OCI-LY3 (cell line): ENCODE data around the gene RBMS3.

ENCODE experiments used
- H2AFZ ChIP-seq: fragments of 200-600, 300-600 bp; shearing (Covaris generic); 2 replicates; pipeline ENCODE4 v1.6.0; 2014; ENCODE audit warnings: antibody characterized with exemption, low read depth, low read length
- H3K27ac ChIP-seq: fragments of 200-600, 300-600 bp; sonication (generic); 2 replicates; pipeline ENCODE4 v1.5.1; 2014; ENCODE audit warnings: mild to moderate bottlenecking, low read length, moderate library complexity, mixed read lengths
- H3K27me3 ChIP-seq: fragments of 200-600, 300-600 bp; sonication (generic); 2 replicates; pipeline ENCODE4 v1.6.1; 2014; ENCODE audit warnings: low read depth, low read length, mixed read lengths
- H3K36me3 ChIP-seq: fragments of 200-600, 300-600 bp; sonication (generic); replicated peaks from 2 replicates; pipeline ENCODE3; 2014; ENCODE audit warnings: low read depth, low read length, mixed read lengths
- H3K4me1 ChIP-seq: fragments of 300-600, 200-600 bp; sonication (generic); 2 replicates; pipeline ENCODE4 v1.6.1; 2014; ENCODE audit warnings: low read length, mixed read lengths
- H3K4me2 ChIP-seq: fragments of 200-600, 300-600 bp; sonication (generic); 2 replicates; pipeline ENCODE4 v1.6.1; 2014; ENCODE audit warnings: low read length, mixed read lengths
- H3K4me3 ChIP-seq: fragments of 300-600, 200-600 bp; sonication (generic); 2 replicates; pipeline ENCODE4 v1.5.1; 2014; ENCODE audit warnings: antibody characterized with exemption, mild to moderate bottlenecking, low read length, moderate library complexity
- H3K79me2 ChIP-seq: fragments of 300-600, 200-600 bp; shearing (Covaris generic); 2 replicates; pipeline ENCODE4 v1.6.1; 2014; ENCODE audit warnings: mild to moderate bottlenecking, low read length, mixed read lengths
- H3K9ac ChIP-seq: fragments of 300-600, 200-600 bp; shearing (Covaris generic); 2 replicates; pipeline ENCODE4 v1.6.0; 2014; ENCODE audit warnings: mild to moderate bottlenecking, low read length, moderate library complexity
- H3K9me3 ChIP-seq: fragments of 200-600, 300-600 bp; shearing (Covaris generic); 2 replicates; pipeline ENCODE4 v1.6.1; 2014; ENCODE audit warnings: low read length, mixed read lengths; ENCODE audit not compliant: insufficient read depth
- H4K20me1 ChIP-seq: fragments of 200-600, 300-600 bp; sonication (generic); 2 replicates; pipeline ENCODE4 v1.6.1; 2016; ENCODE audit warnings: low read length, mixed read lengths; ENCODE audit not compliant: insufficient read depth
- CTCF ChIP-seq: fragments of 200-600, 300-600 bp; sonication (generic); IDR thresholded peaks from 2 replicates; pipeline ENCODE4 v1.5.1; 2014; ENCODE audit warnings: antibody characterized with exemption, low read length, low read depth
- EZH2phosphoT487 ChIP-seq: fragments of 200-600 bp; shearing (Covaris generic); IDR thresholded peaks from 2 replicates; pipeline ENCODE4 v1.6.1; 2018; ENCODE audit warnings: antibody characterized with exemption, mixed run types, low read depth

Gene RBMS3

GRCh38 chr3:29297998-29298397, 17.1 kb downstream of the RBMS3 start:
- Histone ChIP-seq H3K9ac (no peak overlapping the region), H3K36me3 (no peaks in the 10 kb centered on the region), H3K4me1 (peaks cover 10% of the 10 kb centered on the region), H3K4me2 (peak overlapping the region; percentile 37; the same call in 1 of the 2 replicates), H4K20me1 (no peaks in the 10 kb centered on the region), H3K79me2 (no peaks in the 10 kb centered on the region), H3K4me3 (no peak overlapping the region), H2AFZ (no peak overlapping the region), H3K9me3 (no peaks in the 10 kb centered on the region), H3K27ac (no peak overlapping the region), H3K27me3 (no peaks in the 10 kb centered on the region; the same call in 1 of the 2 replicates)
- TF ChIP-seq EZH2phosphoT487, result no peak
- TF ChIP-seq CTCF, result no peak

GRCh38 chr3:29301332-29302019, 20.6 kb downstream of the RBMS3 start:
- H3K4me2 ChIP-seq, result no peak overlapping the region
- TF ChIP-seq EZH2phosphoT487 (no peak), CTCF (no peak)
- no peak overlapping the region for H3K27ac ChIP-seq
- H3K27me3 ChIP-seq, result no peaks in the 10 kb centered on the region
- no peaks in the 10 kb centered on the region for H3K36me3 ChIP-seq
- H3K4me3 ChIP-seq, result no peak overlapping the region
- 0 out of 2 replicates have a peak overlapping the region, but pooled peaks have one; percentile 3 for H2AFZ ChIP-seq
- no peak overlapping the region for H3K9ac ChIP-seq
- H3K9me3 ChIP-seq, result no peaks in the 10 kb centered on the region
- H3K79me2 ChIP-seq, result no peaks in the 10 kb centered on the region
- peaks cover 10% of the 10 kb centered on the region for H3K4me1 ChIP-seq
- no peaks in the 10 kb centered on the region for H4K20me1 ChIP-seq

- Histone ChIP-seq H3K4me3 (no peak overlapping the region), H2AFZ (no peak overlapping the region), H3K9ac (no peak overlapping the region), H3K79me2 (no peaks in the 10 kb centered on the region), H3K27me3 (no peaks in the 10 kb centered on the region), H3K36me3 (no peaks in the 10 kb centered on the region), H3K4me1 (peaks cover 10% of the 10 kb centered on the region), H4K20me1 (no peaks in the 10 kb centered on the region), H3K9me3 (no peaks in the 10 kb centered on the region), H3K4me2 (no peak overlapping the region), H3K27ac (no peak overlapping the region)
- TF ChIP-seq CTCF (no peak), EZH2phosphoT487 (no peak)
Observed at GRCh38 chr3:29302619-29303018, 21.7 kb downstream of the RBMS3 start.

- Histone ChIP-seq H3K9ac (no peak overlapping the region), H3K36me3 (no peaks in the 10 kb centered on the region), H3K27ac (no peak overlapping the region), H3K9me3 (no peaks in the 10 kb centered on the region), H3K4me3 (no peak overlapping the region), H3K79me2 (no peaks in the 10 kb centered on the region), H2AFZ (no peak overlapping the region), H4K20me1 (no peaks in the 10 kb centered on the region), H3K4me1 (no peaks in the 10 kb centered on the region), H3K4me2 (no peak overlapping the region), H3K27me3 (no peaks in the 10 kb centered on the region)
- TF ChIP-seq EZH2phosphoT487, result no peak
- TF ChIP-seq CTCF, result no peak
Observed at GRCh38 chr3:29307295-29307694, 26.4 kb downstream of the RBMS3 start.
